Panc1 (cell line): ENCODE results near the gene C1S. TPM values are rescaled to one million over a fixed set of nuclear protein-coding genes. Genes with fewer than 3 reads are reported as not detected.

Source experiments
- ATAC-seq: fragments of 200-7000 bp; cut with Tn5 transposase; 2 replicates; pipeline ENCODE4 v1.9.1; 2020; ENCODE audit warnings: mild to moderate bottlenecking, moderate library complexity
- BruUV-seq: library from RNA; stranded (reverse); fragments of 400-500 nt; replicated peaks from 2 replicates; lab custom pipeline; 2021; lab: Mats Ljungman, UMichigan
- CTCF ChIA-PET: fragments of 300-600 bp; sonication (Branson Sonifier 250); formaldehyde crosslinking; loops from one replicate; lab custom pipeline; 2022; ENCODE audit warnings: antibody characterized with exemption; lab: Charles Lee
- POLR2A ChIA-PET: fragments of 300-600 bp; sonication (Branson Sonifier 250); formaldehyde crosslinking; loops from one replicate; lab custom pipeline; 2022; ENCODE audit warnings: antibody characterized with exemption; lab: Charles Lee
- DNase-seq: peaks from one replicate; pipeline ENCODE4 v3.0.0-alpha.2; 2010; ENCODE audit warnings: low read depth, low spot score
- H3K27ac ChIP-seq: 2 replicates; pipeline ENCODE4 v1.5.1; 2011; ENCODE audit warnings: mild to moderate bottlenecking, low read length, inconsistent platforms
- H3K27me3 ChIP-seq: fragments of 200-500 bp; sonication (Bioruptor generic); 2 replicates; pipeline ENCODE4 v1.6.0; 2014; ENCODE audit warnings: low read length, inconsistent platforms; ENCODE audit not compliant: control insufficient read depth, insufficient read depth
- H3K36me3 ChIP-seq: fragments of 200-500 bp; sonication (Bioruptor generic); 2 replicates; pipeline ENCODE4 v1.5.1; 2014; ENCODE audit warnings: inconsistent platforms, mild to moderate bottlenecking, low read length, moderate library complexity; ENCODE audit not compliant: control insufficient read depth, insufficient read depth
- H3K4me1 ChIP-seq: 2 replicates; pipeline ENCODE4 v1.5.1; 2011; ENCODE audit warnings: inconsistent platforms, mild to moderate bottlenecking, low read length, moderate library complexity; ENCODE audit not compliant: control insufficient read depth, insufficient read depth
- H3K4me3 ChIP-seq, 2 experiments: 2 replicates each; pipeline ENCODE4 v1.5.1; 2011 to 2012; ENCODE audit warnings: low read depth in 2 of 2, low read length in 2 of 2, mild to moderate bottlenecking in 2 of 2, inconsistent platforms in 1 of 2, moderate library complexity in 1 of 2
- H3K9me3 ChIP-seq: fragments of 200-500 bp; sonication (Bioruptor generic); 2 replicates; pipeline ENCODE4 v1.5.1; 2014; ENCODE audit warnings: low read depth, mild to moderate bottlenecking, inconsistent platforms, low read length, moderate library complexity; ENCODE audit not compliant: control insufficient read depth, insufficient read depth
- CTCF ChIP-seq: fragments of 450-650 bp; IDR thresholded peaks from 2 replicates; pipeline ENCODE4 v1.5.1; 2017; ENCODE audit warnings: mild to moderate bottlenecking
- POLR2AphosphoS5 ChIP-seq: IDR thresholded peaks from 2 replicates; pipeline ENCODE4 v1.6.1; 2012; ENCODE audit warnings: mild to moderate bottlenecking, low read depth, low read length, moderate library complexity
- REST ChIP-seq, 2 experiments: IDR thresholded peaks; 2 replicates each; pipeline ENCODE4 v1.6.1; 2011 to 2012; ENCODE audit warnings: low read depth in 2 of 2, control low read depth in 1 of 2, low read length in 1 of 2, mild to moderate bottlenecking in 1 of 2, moderate library complexity in 1 of 2; ENCODE audit not compliant: insufficient read depth in 1 of 2
- SIN3A ChIP-seq: IDR thresholded peaks from 2 replicates; pipeline ENCODE4 v1.6.1; 2012; ENCODE audit warnings: low read depth, mild to moderate bottlenecking, low read length, moderate library complexity, borderline replicate concordance; ENCODE audit not compliant: insufficient read depth
- TCF7L2 ChIP-seq: IDR thresholded peaks from 2 replicates; pipeline ENCODE4 v1.6.1; 2011; ENCODE audit warnings: mild to moderate bottlenecking, low read depth, low read length, inconsistent platforms
- in situ Hi-C: cut with HindIII; loops from 2 replicates; pipeline ENCODE4 v1.10.0; 2016; ENCODE audit warnings: low sequenced_read_pairs, low pct_unique_long_range_greater_than_20kb
- intact Hi-C: fragments of 100-400 bp; cut with micrococcal nuclease; formaldehyde crosslinking; loops from one replicate; pipeline ENCODE4 v1.10.0; 2022; ENCODE audit not compliant: unreplicated experiment
- total RNA-seq: library from RNA; stranded (reverse); gene quantifications from one replicate; pipeline ENCODE4 v1.2.1, GENCODE V29; 2021; ENCODE audit not compliant: unreplicated experiment

C1S gene
- total RNA-seq, 1 experiment from 2014 or later: 1.8 TPM

GRCh38 chr12:7096979-7097378 lies 36.5 kb downstream of the C1S start:
- no TSS peak for BruUV-seq
- POLR2A ChIA-PET: no interaction called here
- no peak for DNase-seq
- TF ChIP-seq TCF7L2: no peak
- TF ChIP-seq SIN3A: no peak
- TF ChIP-seq POLR2AphosphoS5: no peak
- no peak for TF ChIP-seq CTCF
- intact Hi-C loops: no loop called here
- ATAC-seq: no peak
- CTCF ChIA-PET: no interaction called here
- Histone ChIP-seq H3K27me3 (no peaks in the 10 kb centered on the region), H3K9me3 (no peaks in the 10 kb centered on the region), H3K4me3 (no peak overlapping the region), H3K27ac (no peak overlapping the region), H3K4me1 (no peaks in the 10 kb centered on the region), H3K36me3 (no peaks in the 10 kb centered on the region)
- in situ Hi-C loops: no loop called here

- DNase-seq: no peak
- TF ChIP-seq CTCF: no peak
- TF ChIP-seq REST (IDR thresholded peaks at IDR 0.05; ENCODE audit: insufficient read depth in 1 of 2, low read depth in 2 of 2, low read length in 1 of 2): no peak
- no peak for TF ChIP-seq SIN3A
- no peak for TF ChIP-seq TCF7L2
- no peak for TF ChIP-seq POLR2AphosphoS5
- Histone ChIP-seq H3K27me3 (no peaks in the 10 kb centered on the region), H3K4me1 (no peaks in the 10 kb centered on the region), H3K27ac (no peak overlapping the region), H3K9me3 (no peaks in the 10 kb centered on the region), H3K4me3 (no peak overlapping the region), H3K36me3 (no peaks in the 10 kb centered on the region)
- CTCF ChIA-PET: no interaction called here
- BruUV-seq: no TSS peak
- in situ Hi-C loops: no loop called here
- intact Hi-C loops: no loop called here
- no peak for ATAC-seq
- POLR2A ChIA-PET: no interaction called here
Observed at GRCh38 chr12:7099290-7099996, 38.9 kb downstream of the C1S start.
